H7 (cell line): Measurements from ENCODE around the gene AGMAT. TPM values are rescaled to one million over a fixed set of nuclear protein-coding genes. Genes with fewer than 3 reads are reported as not detected.
A peak's percentile ranks its signal among the peaks of the same experiment; 100 is the strongest.

Experiments used
- DNase-seq: peaks from one replicate; pipeline ENCODE4 v3.0.0; 2012
- H3K27me3 ChIP-seq: 2 replicates; pipeline ENCODE4 v1.6.0; 2011; ENCODE audit warnings: mild to moderate bottlenecking, low read length; ENCODE audit not compliant: control insufficient read depth, insufficient read depth
- H3K36me3 ChIP-seq: replicated peaks from 2 replicates; pipeline ENCODE4 v1.5.1; 2011; ENCODE audit warnings: low read length; ENCODE audit not compliant: control insufficient read depth, insufficient read depth
- H3K4me3 ChIP-seq: 2 replicates; pipeline ENCODE4 v1.5.1; 2011; ENCODE audit warnings: low read depth, mild to moderate bottlenecking, control low read depth, low read length, moderate library complexity; ENCODE audit not compliant: insufficient read depth
- total RNA-seq: library from RNA; depleted of rRNA; stranded (reverse); fragments of >200 nt; shearing (Covaris generic); gene quantifications from 2 replicates; pipeline ENCODE4 v1.2.3, GENCODE V29; 2014

AGMAT gene
- total RNA-seq, 1 experiment from 2014 or later, result 6.9 TPM

DNA sequence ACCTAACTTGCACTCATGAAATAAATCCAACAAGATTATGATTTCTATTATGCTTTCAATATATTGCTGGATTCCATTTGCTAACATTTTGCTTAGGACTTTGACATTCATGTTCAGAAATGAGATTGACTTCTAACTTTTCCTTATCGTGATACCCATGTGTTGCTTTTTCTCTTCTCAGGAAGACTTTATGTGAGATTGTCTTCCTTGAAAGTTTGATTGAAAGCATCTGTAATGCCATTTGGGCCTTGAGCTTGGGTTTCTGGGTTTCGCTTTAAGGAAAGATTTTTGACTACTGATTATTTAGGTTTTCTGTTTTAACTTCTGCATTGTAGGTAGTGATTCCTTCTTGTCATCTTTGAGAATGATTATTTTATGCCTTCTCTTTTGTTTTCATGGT lies 27.8 kb downstream of the AGMAT start:
- no peak overlapping the region for H3K4me3 ChIP-seq
- H3K36me3 ChIP-seq, result peaks cover 4% of the 10 kb centered on the region
- no peak for DNase-seq
- H3K27me3 ChIP-seq, result no peaks in the 10 kb centered on the region

GRCh38 chr1:15550573-15550972 lies 34.3 kb downstream of the AGMAT start:
- peaks cover 5% of the 10 kb centered on the region for H3K36me3 ChIP-seq
- no peak for DNase-seq

DNA sequence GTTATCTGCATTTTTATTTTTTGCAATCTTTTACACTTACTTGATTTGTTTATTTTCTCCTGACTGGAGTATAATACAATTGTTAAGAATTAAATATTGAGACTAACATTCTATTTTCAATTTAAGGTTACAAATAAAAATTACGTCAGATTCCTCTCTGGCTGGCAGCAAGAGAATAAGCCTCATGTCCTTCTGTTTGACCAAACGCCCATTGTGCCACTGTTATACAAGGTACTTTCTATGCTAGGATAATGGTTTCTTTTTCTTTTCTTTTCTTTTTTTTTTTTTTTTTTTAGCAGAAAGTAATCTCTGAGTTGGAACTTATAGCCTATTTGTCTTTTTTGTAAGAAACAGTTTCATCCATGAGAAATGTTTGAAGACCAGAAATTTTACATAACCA lies 38.2 kb downstream of the AGMAT start:
- Histone ChIP-seq H3K36me3 (peaks cover 15% of the 10 kb centered on the region), H3K4me3 (no peak overlapping the region), H3K27me3 (no peaks in the 10 kb centered on the region)
- DNase-seq, result no peak

More at GRCh38 chr1:15550573-15550972, 34.3 kb downstream of the AGMAT start:
- H3K4me3 ChIP-seq, result no peak overlapping the region
- H3K27me3 ChIP-seq, result no peaks in the 10 kb centered on the region

- Histone ChIP-seq H3K4me3 (no peak overlapping the region), H3K36me3 (peaks cover 14% of the 10 kb centered on the region), H3K27me3 (no peaks in the 10 kb centered on the region)
- DNase-seq, result no peak
These were observed 41.0 kb downstream of the AGMAT start for GRCh38 chr1:15543589-15544568.

DNA sequence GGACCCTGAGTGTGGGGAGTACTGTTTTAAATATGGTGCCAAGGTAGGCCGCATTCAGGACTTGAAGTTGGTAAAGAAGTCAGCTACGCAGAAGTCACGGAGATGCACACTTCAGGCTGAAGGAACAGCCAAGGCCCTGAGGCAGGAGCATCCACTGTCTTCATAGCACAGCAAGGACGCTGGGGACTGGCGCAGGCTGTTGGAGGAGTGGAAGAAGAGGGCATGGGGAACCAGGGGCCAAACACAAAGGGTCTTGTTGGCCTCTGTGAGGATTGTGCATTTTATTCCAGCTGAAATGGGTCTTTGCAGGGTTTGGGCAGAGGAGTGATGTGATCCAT lies 41.6 kb downstream of the AGMAT start:
- Histone ChIP-seq H3K27me3 (no peaks in the 10 kb centered on the region), H3K4me3 (no peak overlapping the region), H3K36me3 (peaks cover 14% of the 10 kb centered on the region)
- DNase-seq, result no peak

- no peak for DNase-seq
- no peaks in the 10 kb centered on the region for H3K27me3 ChIP-seq
- H3K4me3 ChIP-seq, result no peak overlapping the region
- H3K36me3 ChIP-seq, result peaks cover 12% of the 10 kb centered on the region
These were observed 42.2 kb downstream of the AGMAT start for GRCh38 chr1:15542388-15543250.

DNA sequence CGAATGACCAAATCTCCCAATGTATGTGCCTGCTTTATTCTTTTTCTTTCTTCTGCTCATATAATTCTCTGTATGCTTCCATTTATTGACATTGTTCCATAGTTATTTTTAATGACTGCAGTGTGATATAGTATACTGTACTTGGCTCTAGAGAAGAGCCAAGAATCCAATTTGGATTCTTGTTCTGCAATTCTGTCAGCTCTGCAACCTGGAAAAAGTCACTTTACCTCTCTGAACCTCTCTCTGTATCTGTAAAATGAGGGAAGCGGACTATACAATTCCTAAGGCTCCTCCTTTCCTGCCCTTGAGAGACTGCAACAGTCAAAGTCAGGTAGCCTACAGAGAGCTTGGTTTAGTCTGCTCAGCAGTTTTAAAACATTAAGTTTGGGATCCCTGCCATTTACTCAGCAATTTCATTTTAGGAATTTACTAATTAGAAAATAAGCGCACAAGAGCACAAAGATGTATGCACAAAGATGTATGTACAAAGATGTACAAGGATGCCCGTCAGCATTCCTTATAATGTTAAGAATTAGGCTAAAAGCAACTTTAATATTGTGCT lies 43.5 kb downstream of the AGMAT start:
- Histone ChIP-seq H3K36me3 (peaks cover 13% of the 10 kb centered on the region), H3K27me3 (no peaks in the 10 kb centered on the region), H3K4me3 (no peak overlapping the region)
- DNase-seq, result no peak

GRCh38 chr1:15540186-15540585 lies 44.7 kb downstream of the AGMAT start:
- H3K4me3 ChIP-seq, result no peak overlapping the region
- peaks cover 13% of the 10 kb centered on the region for H3K36me3 ChIP-seq
- H3K27me3 ChIP-seq, result no peaks in the 10 kb centered on the region
- DNase-seq, result no peak

DNA sequence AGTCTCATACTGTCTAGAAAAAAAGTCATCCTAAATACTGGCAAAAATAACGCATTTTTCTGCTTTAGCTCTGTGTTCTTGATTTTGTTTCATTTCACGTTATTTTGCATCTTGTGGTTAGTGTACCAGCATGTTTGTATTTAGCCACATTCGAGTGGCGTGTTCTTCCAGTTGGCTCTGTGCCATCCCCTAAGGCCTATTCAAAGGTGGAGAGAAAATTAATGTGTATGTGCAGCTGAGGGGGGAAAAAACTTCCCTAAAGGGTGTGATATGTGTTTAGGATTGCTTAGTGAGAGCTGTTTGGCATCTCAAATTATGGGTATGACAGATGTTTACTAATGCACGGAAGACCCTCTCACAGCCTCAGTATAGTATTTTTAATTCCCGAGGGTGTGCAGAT lies 46.1 kb downstream of the AGMAT start:
- H3K36me3 ChIP-seq, result peaks cover 10% of the 10 kb centered on the region

GRCh38 chr1:15531682-15532081 lies 53.2 kb downstream of the AGMAT start:
- DNase-seq, result no peak

More for the DNA sequence above, 46.1 kb downstream of the AGMAT start:
- no peak overlapping the region for H3K4me3 ChIP-seq
- DNase-seq, result no peak
- no peaks in the 10 kb centered on the region for H3K27me3 ChIP-seq

GRCh38 chr1:15531003-15531402 lies 53.8 kb downstream of the AGMAT start:
- no peak overlapping the region for H3K4me3 ChIP-seq
- H3K27me3 ChIP-seq, result no peaks in the 10 kb centered on the region
- peaks cover 1% of the 10 kb centered on the region for H3K36me3 ChIP-seq
- no peak for DNase-seq

More at GRCh38 chr1:15531682-15532081, 53.2 kb downstream of the AGMAT start:
- Histone ChIP-seq H3K4me3 (no peak overlapping the region), H3K36me3 (peaks cover 3% of the 10 kb centered on the region), H3K27me3 (no peaks in the 10 kb centered on the region)

GRCh38 chr1:15526490-15527339 lies 58.1 kb downstream of the AGMAT start, which contains the start of gene DNAJC16:
TSS of gene DNAJC16 (plus strand) at chr1:15526848. CDS start at chr1:15529106, 2,258 bp downstream.
- peaks cover 1% of the 10 kb centered on the region; the same call in 1 of the 2 replicates for H3K36me3 ChIP-seq
- H3K27me3 ChIP-seq, result no peaks in the 10 kb centered on the region
- DNase-seq, result peak; percentile 92
- peak within 1 kb of the TSS; percentile 94 for H3K4me3 ChIP-seq

DNA sequence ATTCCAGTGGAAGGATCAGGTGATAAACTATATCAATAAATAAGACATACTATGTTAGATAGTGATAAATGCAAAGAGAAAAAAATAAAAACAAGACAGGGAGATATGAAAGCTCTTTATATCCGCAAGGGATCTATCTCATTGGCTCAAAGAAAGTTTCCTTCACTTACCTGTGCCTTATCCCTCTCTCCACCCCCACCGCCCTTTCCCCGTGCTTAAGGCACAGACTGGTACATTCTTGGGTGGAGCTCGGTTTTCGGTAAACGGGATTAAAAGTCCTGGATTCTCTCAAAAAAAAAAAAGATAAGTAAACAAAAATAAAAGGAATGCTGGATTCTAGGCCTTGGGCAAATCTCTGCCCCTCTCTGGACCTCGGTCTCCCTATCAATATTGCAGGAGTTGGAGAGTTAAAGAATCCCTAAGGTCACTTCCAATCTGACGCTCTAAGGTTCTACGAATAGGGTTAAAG lies 58.8 kb downstream of the AGMAT start:
- peak overlapping the region; percentile 1; the same call in 1 of the 2 replicates for H3K4me3 ChIP-seq
- no peaks in the 10 kb centered on the region for H3K27me3 ChIP-seq
- peaks cover 1% of the 10 kb centered on the region; the same call in 1 of the 2 replicates for H3K36me3 ChIP-seq
- no peak for DNase-seq
